Heart right ventricle (tissue), 16 donors: Measurements from ENCODE around the gene SLC25A21. TPM values are rescaled to one million over a fixed set of nuclear protein-coding genes. Genes with fewer than 3 reads are reported as not detected.
A peak's percentile ranks its signal among the peaks of the same experiment; 100 is the strongest.

Source experiments
- ATAC-seq, 8 donors: fragments of 200-7000 bp; cut with Tn5 transposase; one replicate each; pipeline ENCODE4 v1.9.1; 2020; ENCODE audit warnings: mild to moderate bottlenecking in 8 of 8, moderate library complexity in 8 of 8, moderate number of reproducible peaks in 1 of 8
- DNase-seq, 2 donors: peaks; one replicate each; pipeline ENCODE4 v3.0.0-alpha.2; 2020
- H3K27ac ChIP-seq, 10 donors: fragments of 200-600 bp; sonication (generic) in 2 of 10; one replicate each; pipeline versions ENCODE4 v1.5.0 to v1.8.0; 2020 to 2022; ENCODE audit warnings: mild to moderate bottlenecking in 3 of 10
- H3K27me3 ChIP-seq, 7 donors: fragments of 200-600 bp; one replicate each; pipeline ENCODE4 v1.8.0; 2021 to 2022; ENCODE audit warnings: mild to moderate bottlenecking in 2 of 7
- H3K36me3 ChIP-seq, 9 donors: fragments of 200-600 bp; sonication (generic) in 1 of 9; one replicate each; pipeline versions ENCODE4 v1.5.0 to v1.8.0; 2020 to 2022; ENCODE audit warnings: mild to moderate bottlenecking in 2 of 9
- H3K4me1 ChIP-seq, 9 donors: fragments of 200-600 bp; sonication (generic) in 1 of 9; one replicate each; pipeline versions ENCODE4 v1.5.0 to v1.8.0; 2020 to 2022; ENCODE audit warnings: mild to moderate bottlenecking in 4 of 9
- H3K4me3 ChIP-seq, 10 donors: fragments of 200-600 bp; sonication (generic) in 2 of 10; one replicate each; pipeline versions ENCODE4 v1.5.0 to v1.8.0; 2020 to 2022; ENCODE audit warnings: mild to moderate bottlenecking in 7 of 10, moderate library complexity in 2 of 10
- H3K9me3 ChIP-seq, 11 donors: fragments of 200-600 bp in 10 of 11; sonication (generic) in 2 of 11; one replicate each; pipeline versions ENCODE4 v1.5.0 to v1.8.0; 2013 to 2022; ENCODE audit warnings: mild to moderate bottlenecking in 2 of 11, control low read depth in 1 of 11, moderate library complexity in 1 of 11
- WGBS, 2 donors: extraction: QIAGEN DNeasy Blood & Tissue Kit; methylation state at CpG; one replicate each; pipeline ENCODE4 v1.1.7; 2013; ENCODE audit warnings: inconsistent platforms in 1 of 2; 5-methylcytosine and 5-hydroxymethylcytosine counted together
- intact Hi-C, 10 donors: fragments of 100-400 bp; cut with DNase I; formaldehyde crosslinking; loops; one replicate each; pipeline versions ENCODE4 v1.11.1 to v1.14.2; 2022
- polyA plus RNA-seq, 2 donors: library from polyadenylated mRNA; stranded (reverse); fragments of 200-250 nt; gene quantifications; one replicate each; pipeline ENCODE4 v1.2.3, GENCODE V29; 2013
- total RNA-seq, 10 donors: library from RNA; stranded (reverse); fragmentation: NEBNext Ultra II Directional in 3 of 10; extraction: Animal tissue kit (Norgen Biotek cat#: 25700) in 3 of 10; gene quantifications; one replicate each; pipeline versions ENCODE4 v1.2.1 to v1.2.4, GENCODE V29; 2021 to 2023
- TF ChIP-seq, protein P1 (sequence below), 9 donors: fragments of 200-600 bp; sonication (generic) in 2 of 9; IDR thresholded peaks; one replicate each; pipeline versions ENCODE4 v1.5.0 to v1.8.0; 2021 to 2022; ENCODE audit warnings: antibody characterized with exemption in 9 of 9, mild to moderate bottlenecking in 5 of 9, moderate library complexity in 1 of 9
- donor health status: Arrhythmogenic right ventricular cardiomyopathy.
- donor health status: ischemic (EF 13 %, LVEDD 7.1; RV severe dilation, severe dysfunction).
- donor health status: healthy with polysubstance abuse.
- donor health status: DM: no; HTN: yes; CAD: no.
- donor health status: DM: no; HTN: no; CAD: no.
- donor health status: ischemic (EF 25% LVEDD 6.9; RV normal size, moderate dysfunction).
- donor health status: ischemic (EF 25% LVEDD 5.7; RV mildly dilated, moderate dysfunction).
- donor health status: healthy.
- donor health status: DM: yes; HTN: yes; CAD: no.
- donor health status: Ischemic cardiomyopathy.
- donor health status: ischemic (EF 35%, LVEDD 5.7; RV mildly dilated, moderate dysfunction).
- donor health status: nonischemic (EF 11% LVEDD 7.7; RV severe dilation, severe dysfunction).
- donor health status: DM: yes; HTN: yes; CAD: no.
- donor health status: PGD.
- donor health status: ischemic (EF 29% LVEDD 5.4; RV normal size, mild dysfunction).
- donor health status: nonischemic (EF 23%, LVEDD 6.1; RV moderate dilation, normal function).

Gene SLC25A21
- total and polyA plus RNA-seq, 12 donors, result 0.08 to 1.3 (median 0.34) TPM

GRCh38 chr14:36649872-36650650 lies 522.3 kb downstream of the SLC25A21 start:
- ATAC-seq (no peak), DNase-seq (no peak)
- H3K4me1 ChIP-seq, result peaks cover 0 to 25% (median 16%) of the 10 kb centered on the region in 9 donors
- no peaks in the 10 kb centered on the region for H3K36me3 ChIP-seq
- peaks cover 51 to 100% (median 100%) of the 10 kb centered on the region in 7 donors for H3K27me3 ChIP-seq
- 10 to 12% methylated on average over 4 of the region's 4 CpGs for WGBS, 2 donors
- no peak overlapping the region for H3K27ac ChIP-seq
- intact Hi-C loops, result loop anchor here in 9 of 10 donors (2.0 to 10.0 kb wide), 6 partner anchors 287 to 505 kb away; no protein-coding TSS in a partner anchor
- H3K9me3 ChIP-seq, result no peaks in the 10 kb centered on the region
- no peak overlapping the region for H3K4me3 ChIP-seq
- TF ChIP-seq, protein P1, sequence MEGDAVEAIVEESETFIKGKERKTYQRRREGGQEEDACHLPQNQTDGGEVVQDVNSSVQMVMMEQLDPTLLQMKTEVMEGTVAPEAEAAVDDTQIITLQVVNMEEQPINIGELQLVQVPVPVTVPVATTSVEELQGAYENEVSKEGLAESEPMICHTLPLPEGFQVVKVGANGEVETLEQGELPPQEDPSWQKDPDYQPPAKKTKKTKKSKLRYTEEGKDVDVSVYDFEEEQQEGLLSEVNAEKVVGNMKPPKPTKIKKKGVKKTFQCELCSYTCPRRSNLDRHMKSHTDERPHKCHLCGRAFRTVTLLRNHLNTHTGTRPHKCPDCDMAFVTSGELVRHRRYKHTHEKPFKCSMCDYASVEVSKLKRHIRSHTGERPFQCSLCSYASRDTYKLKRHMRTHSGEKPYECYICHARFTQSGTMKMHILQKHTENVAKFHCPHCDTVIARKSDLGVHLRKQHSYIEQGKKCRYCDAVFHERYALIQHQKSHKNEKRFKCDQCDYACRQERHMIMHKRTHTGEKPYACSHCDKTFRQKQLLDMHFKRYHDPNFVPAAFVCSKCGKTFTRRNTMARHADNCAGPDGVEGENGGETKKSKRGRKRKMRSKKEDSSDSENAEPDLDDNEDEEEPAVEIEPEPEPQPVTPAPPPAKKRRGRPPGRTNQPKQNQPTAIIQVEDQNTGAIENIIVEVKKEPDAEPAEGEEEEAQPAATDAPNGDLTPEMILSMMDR (IDR thresholded peaks at IDR 0.05), result no peak

DNA sequence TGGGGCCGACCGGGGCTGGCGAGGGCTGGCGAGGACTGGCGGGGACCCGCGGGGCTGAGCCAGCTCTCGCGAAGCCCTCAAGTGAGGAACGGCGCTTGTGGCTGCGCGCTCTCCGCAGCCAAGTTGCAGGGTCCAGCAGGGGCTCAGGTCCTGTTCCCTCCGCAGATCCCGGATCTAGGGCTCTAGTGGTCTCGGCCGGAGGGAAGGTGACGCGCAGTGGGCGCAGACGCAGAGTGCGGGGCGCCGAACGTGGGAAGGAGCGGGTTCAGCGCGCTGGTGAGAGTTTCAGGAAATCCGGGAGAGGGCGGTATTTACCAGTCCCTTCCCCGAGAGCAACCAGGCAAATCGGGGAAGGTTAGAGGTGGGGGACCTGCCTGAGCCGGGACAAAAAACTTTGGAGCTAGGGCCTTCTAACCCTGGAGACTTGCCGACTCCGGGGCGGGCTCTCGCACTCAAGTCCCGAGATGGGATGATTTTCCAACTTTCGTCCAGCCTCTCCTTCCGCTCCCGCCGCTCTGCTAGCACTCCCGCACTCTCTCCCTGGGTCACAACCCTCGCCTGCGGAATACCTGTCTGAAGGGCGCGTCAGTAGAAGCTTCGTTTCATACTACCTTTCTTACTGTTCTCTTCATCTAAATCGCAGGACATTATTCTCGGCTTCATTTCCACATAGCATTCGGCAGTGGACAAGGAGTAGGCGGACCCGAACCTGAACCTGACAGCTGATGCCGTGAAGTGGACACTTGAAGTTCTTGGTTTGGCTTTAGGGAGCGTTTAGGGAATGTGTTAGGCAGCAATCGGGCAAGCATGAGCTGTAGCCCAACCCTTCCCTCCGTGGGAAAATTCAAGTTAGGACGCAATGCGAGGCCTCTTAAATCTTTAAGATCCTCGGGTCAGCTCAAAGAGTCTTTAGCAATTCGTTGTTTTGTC lies 524.3 kb downstream of the SLC25A21 start:
- H3K36me3 ChIP-seq, result no peaks in the 10 kb centered on the region
- TF ChIP-seq, protein P1 (IDR thresholded peaks at IDR 0.05), result peak in 7 of 9 donors; percentile 35 to 58 (median 43)

DNA sequence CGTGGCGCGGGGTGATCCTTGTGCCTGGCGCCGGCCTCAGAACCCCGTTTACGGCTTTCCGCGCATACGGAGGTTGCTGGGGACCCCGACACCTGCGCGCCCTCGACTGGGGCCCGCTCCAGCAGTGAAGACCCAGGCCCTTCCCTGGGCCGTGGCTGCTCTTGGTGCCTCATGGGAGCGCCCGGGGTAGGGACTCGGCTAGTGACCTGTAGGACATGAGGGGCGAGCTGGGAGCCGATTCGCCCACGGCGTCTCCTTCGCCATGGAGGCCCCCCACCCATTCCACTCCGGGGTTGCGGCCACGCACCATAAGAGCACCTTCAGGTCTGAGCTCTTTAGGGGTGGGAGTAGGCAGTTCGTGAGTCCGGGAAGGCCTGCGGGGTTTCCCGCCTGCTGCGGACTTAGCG lies 525.0 kb downstream of the SLC25A21 start:
- TF ChIP-seq, protein P1 (IDR thresholded peaks at IDR 0.05), result no peak
- no peak for DNase-seq
- peaks cover 33 to 97% (median 91%) of the 10 kb centered on the region in 7 donors for H3K27me3 ChIP-seq
- H3K36me3 ChIP-seq, result no peaks in the 10 kb centered on the region
- ATAC-seq, result peak in 1 of 8 donors; percentile 26
- peak overlapping the region; percentile 4 to 42 (median 29) for H3K4me3 ChIP-seq
- no peaks in the 10 kb centered on the region for H3K9me3 ChIP-seq
- H3K4me1 ChIP-seq, result peaks cover 0 to 20% (median 16%) of the 10 kb centered on the region in 9 donors
- 1 to 2% methylated on average over 34 of the region's 34 CpGs for WGBS, 2 donors
- H3K27ac ChIP-seq, result no peak overlapping the region
- intact Hi-C loops, result loop anchor here in 7 of 10 donors (5.0 to 10.0 kb wide), 5 partner anchors 290 to 507 kb away; no protein-coding TSS in a partner anchor

More for the DNA sequence above, 524.3 kb downstream of the SLC25A21 start:
- no peak for DNase-seq
- intact Hi-C loops, result loop anchor here in 9 of 10 donors (2.0 to 10.0 kb wide), 6 partner anchors 289 to 507 kb away; no protein-coding TSS in a partner anchor
- WGBS, 2 donors, result 2 to 3% methylated on average over 62 of the region's 62 CpGs
- Histone ChIP-seq H3K27me3 (peaks cover 33 to 97% (median 94%) of the 10 kb centered on the region in 7 donors), H3K4me3 (peak overlapping the region; percentile 4 to 42 (median 29)), H3K9me3 (no peaks in the 10 kb centered on the region), H3K4me1 (peaks cover 0 to 20% (median 16%) of the 10 kb centered on the region in 9 donors), H3K27ac (no peak overlapping the region)
- peak; percentile 30 to 88 (median 60) for ATAC-seq
